GM12878 (cell line): Measurements from ENCODE around the gene FUT8. TPM values are rescaled to one million over a fixed set of nuclear protein-coding genes. Genes with fewer than 3 reads are reported as not detected.

Experiments
- ATAC-seq: fragments of 200-7000 bp; cut with Tn5 transposase; 3 replicates; pipeline ENCODE4 v1.9.1; 2020; ENCODE audit warnings: mild to moderate bottlenecking, moderate library complexity
- BruUV-seq: library from RNA; stranded (reverse); fragments of 400-500 nt; replicated peaks from 2 replicates; lab custom pipeline; 2021; lab: Mats Ljungman, UMichigan
- CTCF ChIA-PET: fragments of 300-600 bp; sonication (Branson Sonifier 250); formaldehyde crosslinking; extraction: SDS; loops from one replicate; lab custom pipeline; 2021; ENCODE audit warnings: inconsistent platforms; lab: Yijun Ruan, JAX
- POLR2A ChIA-PET: fragments of 350-600 bp; formaldehyde crosslinking; extraction: SDS; loops from one replicate; lab custom pipeline; 2021; ENCODE audit warnings: inconsistent platforms; lab: Charles Lee
- RAD21 ChIA-PET: fragments of 300-600 bp; sonication (Branson Sonifier 250); formaldehyde crosslinking; loops from one replicate; lab custom pipeline; 2023; ENCODE audit warnings: antibody characterized with exemption; ENCODE audit not compliant: unreplicated experiment; lab: Charles Lee
- SMC1A ChIA-PET: fragments of 300-600 bp; sonication (Branson Sonifier 250); formaldehyde crosslinking; loops from one replicate; lab custom pipeline; 2023; ENCODE audit not compliant: unreplicated experiment, uncharacterized antibody; lab: Charles Lee
- DNase-seq: peaks from one replicate; pipeline ENCODE4 v3.0.0-alpha.2; 2011; ENCODE audit warnings: low read depth, low spot score
- FAIRE-seq: peaks from 3 replicates; lab custom pipeline; 2011; peaks lifted over from hg19 to GRCh38; lab: Jason Lieb, UNC
- H2AFZ ChIP-seq: 2 replicates; pipeline ENCODE4 v1.6.0; 2011; ENCODE audit warnings: low read depth, low read length, control low read depth; ENCODE audit not compliant: control insufficient read depth
- H3K27ac ChIP-seq: 2 replicates; pipeline ENCODE4 v1.5.1; 2011; ENCODE audit warnings: control low read depth; ENCODE audit not compliant: control insufficient read depth, insufficient read depth
- H3K27me3 ChIP-seq, 2 experiments: replicated peaks in 1 of 2; 2 replicates each; pipeline versions ENCODE4 v1.6.0 to v1.6.1; 2011; ENCODE audit warnings: low read length in 1 of 2; ENCODE audit not compliant: control insufficient read depth in 2 of 2, insufficient read depth in 2 of 2
- H3K36me3 ChIP-seq, 2 experiments: 2 replicates each; pipeline ENCODE4 v1.5.1; 2011; ENCODE audit warnings: low read length in 1 of 2; ENCODE audit not compliant: control insufficient read depth in 2 of 2, insufficient read depth in 2 of 2
- H3K4me1 ChIP-seq: 2 replicates; pipeline ENCODE4 v1.6.1; 2011; ENCODE audit warnings: mild to moderate bottlenecking, low read length, moderate library complexity, mixed read lengths; ENCODE audit not compliant: control insufficient read depth, insufficient read depth
- H3K4me2 ChIP-seq: 2 replicates; pipeline ENCODE4 v1.6.0; 2011; ENCODE audit warnings: control low read depth; ENCODE audit not compliant: control insufficient read depth, insufficient read depth
- H3K4me3 ChIP-seq: fragments of 200-600 bp; sonication (generic); 2 replicates; pipeline ENCODE4 v1.5.1; 2016
- H3K79me2 ChIP-seq: 2 replicates; pipeline ENCODE4 v1.6.0; 2011; ENCODE audit warnings: low read length; ENCODE audit not compliant: control insufficient read depth, insufficient read depth
- H3K9ac ChIP-seq: 2 replicates; pipeline ENCODE4 v1.8.0; 2011; ENCODE audit warnings: low read length, control low read depth, mixed read lengths; ENCODE audit not compliant: control insufficient read depth, insufficient read depth
- H3K9me3 ChIP-seq: replicated peaks from 3 replicates; pipeline ENCODE4 v1.5.1; 2011; ENCODE audit warnings: mild to moderate bottlenecking, low read length; ENCODE audit not compliant: control insufficient read depth, insufficient read depth
- H4K20me1 ChIP-seq: 2 replicates; pipeline ENCODE4 v1.6.0; 2011; ENCODE audit not compliant: control insufficient read depth, insufficient read depth
- ASH2L ChIP-seq: fragments of 300-600, 200-600 bp; sonication (generic); IDR thresholded peaks from 2 replicates; pipeline ENCODE4 v1.6.1; 2017; ENCODE audit warnings: low read depth, mild to moderate bottlenecking, borderline replicate concordance
- ATF2 ChIP-seq: IDR thresholded peaks from 2 replicates; pipeline ENCODE4 v1.6.1; 2012; ENCODE audit warnings: low read length, inconsistent platforms
- ATF3 ChIP-seq: IDR thresholded peaks from 2 replicates; pipeline ENCODE4 v1.6.1; 2011; ENCODE audit warnings: low read depth, mild to moderate bottlenecking, low read length, moderate library complexity, borderline replicate concordance; ENCODE audit errors: extremely low read depth
- BMI1 ChIP-seq: fragments of 450-650 bp; IDR thresholded peaks from 2 replicates; pipeline ENCODE4 v1.6.1; 2016; ENCODE audit warnings: mild to moderate bottlenecking, moderate library complexity, borderline replicate concordance
- CHD1 ChIP-seq: IDR thresholded peaks from 2 replicates; pipeline ENCODE4 v1.6.1; 2012; ENCODE audit warnings: low read depth, low read length, improper control_type of control experiment
- CHD4 ChIP-seq: fragments of 200-600 bp; sonication (generic); IDR thresholded peaks from 2 replicates; pipeline ENCODE4 v1.6.1; 2016; ENCODE audit warnings: mild to moderate bottlenecking
- HDAC6 ChIP-seq: fragments of 200-600 bp; sonication (generic); IDR thresholded peaks from one replicate; pipeline ENCODE4 v1.8.0; 2017; ENCODE audit warnings: antibody characterized with exemption; ENCODE audit not compliant: unreplicated experiment
- MAX ChIP-seq: IDR thresholded peaks from 2 replicates; pipeline ENCODE4 v1.6.1; 2012; ENCODE audit warnings: low read depth, low read length, improper control_type of control experiment
- MEF2A ChIP-seq: IDR thresholded peaks from 2 replicates; pipeline ENCODE4 v1.6.1; 2011; ENCODE audit warnings: low read depth, mild to moderate bottlenecking, low read length, moderate library complexity; ENCODE audit not compliant: insufficient read depth
- MTA2 ChIP-seq: fragments of 450-650 bp; IDR thresholded peaks from 2 replicates; pipeline ENCODE4 v1.6.1; 2016; ENCODE audit warnings: low read depth, mild to moderate bottlenecking, moderate library complexity
- NFIC ChIP-seq: IDR thresholded peaks from 2 replicates; pipeline ENCODE4 v1.6.1; 2012; ENCODE audit warnings: low read depth, mild to moderate bottlenecking, inconsistent platforms, low read length, moderate library complexity
- PML ChIP-seq: IDR thresholded peaks from 2 replicates; pipeline ENCODE4 v1.6.1; 2012; ENCODE audit warnings: low read length, inconsistent platforms
- POLR2A ChIP-seq: IDR thresholded peaks from 2 replicates; pipeline ENCODE4 v1.6.1; 2011; ENCODE audit warnings: low read depth, mild to moderate bottlenecking, low read length
- RCOR1 ChIP-seq: conservative IDR thresholded peaks from 2 replicates; pipeline ENCODE4 v1.6.1; 2012; ENCODE audit warnings: low read depth, low read length, improper control_type of control experiment
- SRF ChIP-seq, 2 experiments: IDR thresholded peaks; 2 replicates each; pipeline ENCODE4 v1.6.1; 2011; ENCODE audit warnings: low read depth in 2 of 2, low read length in 2 of 2, mild to moderate bottlenecking in 1 of 2, moderate library complexity in 1 of 2
- YBX1 ChIP-seq: fragments of 450-650 bp; IDR thresholded peaks from 2 replicates; pipeline ENCODE4 v1.6.1; 2016; ENCODE audit warnings: antibody characterized with exemption
- WGBS: methylation state at CpG from one replicate; pipeline ENCODE4 v1.1.6; 2016; ENCODE audit warnings: low lambda C conversion rate; ENCODE audit not compliant: insufficient replicate concordance, insufficient coverage; ENCODE audit errors: missing lambda C conversion rate; 5-methylcytosine and 5-hydroxymethylcytosine counted together
- in situ Hi-C: fragments of 300-500 bp; cut with MboI; formaldehyde crosslinking; loops from 9 replicates; pipeline ENCODE4 v1.14.3; 2018; ENCODE audit warnings: mixed read lengths
- intact Hi-C: fragments of 100-400 bp; cut with micrococcal nuclease; formaldehyde crosslinking; loops from one replicate; pipeline ENCODE4 v1.14.2; 2022; ENCODE audit not compliant: unreplicated experiment
- polyA plus RNA-seq, 11 experiments: library from polyadenylated mRNA; depleted of rRNA in 4 of 11; unstranded in 6 of 11; stranded (reverse) in 5 of 11; fragments of >200 nt; fragmentation: Nextera tagmentation in 4 of 11; fragmentation: Illumina TruSeq in 1 of 11; extraction: Ambion mirVana in 4 of 11; extraction: Trizol in 1 of 11; gene quantifications; 1 replicate in 1 of 11; 2 replicates in 10 of 11; pipeline versions ENCODE4 v1.2.1 to v1.2.3, GENCODE V29; 2011 to 2016; ENCODE audit warnings: inconsistent platforms in 2 of 11, missing spikeins in 2 of 11, low read depth in 1 of 11
- total RNA-seq, 4 experiments: library from RNA; depleted of rRNA in 3 of 4; stranded (reverse); fragments of >200 nt in 3 of 4; fragmentation: Illumina TruSeq in 1 of 4; extraction: Trizol in 1 of 4; gene quantifications; 2 replicates each; pipeline versions ENCODE4 v1.2.1 to v1.2.3, GENCODE V29; 2013 to 2021
- TF ChIP-seq, protein P1 (sequence below): IDR thresholded peaks from 2 replicates; pipeline ENCODE4 v1.6.1; 2012; ENCODE audit warnings: low read depth, low read length, improper control_type of control experiment

The FUT8 gene
- total and polyA plus RNA-seq, 10 of the 15 experiments (the other 5 are each of a cell fraction or from before 2014, with no cell fraction given) = 21.3 to 106 (median 66.3) TPM

- Histone ChIP-seq H3K4me1 (peaks cover 18% of the 10 kb centered on the region), H3K36me3 (no peaks in the 10 kb centered on the region), H4K20me1 (no peaks in the 10 kb centered on the region), H3K4me2 (no peak overlapping the region), H3K27me3 (no peaks in the 10 kb centered on the region), H3K27ac (no peak overlapping the region), H3K9ac (no peak overlapping the region), H2AFZ (no peak overlapping the region), H3K9me3 (no peaks in the 10 kb centered on the region), H3K79me2 (no peaks in the 10 kb centered on the region), H3K4me3 (0 out of 2 replicates have a peak overlapping the region, but pooled peaks have one; percentile 5)
- RAD21 ChIA-PET = interaction anchor here (0.9 to 2.0 kb wide), 7 partner anchors 15 to 84 kb away, joined by 3 to 11 read pairs (median 5); partner anchors contain the start of gene FUT8
- in situ Hi-C loops (no loop called here), intact Hi-C loops (no loop called here)
- TF ChIP-seq PML (no peak), CHD1 (no peak), POLR2A (no peak), ATF2 (0 out of 2 replicates have a peak, but pooled peaks have one; percentile 30), CHD4 (no peak), MEF2A (0 out of 2 replicates have a peak, but pooled peaks have one; percentile 46), MAX (no peak), YBX1 (no peak), SRF (IDR thresholded peaks at IDR 0.05; ENCODE audit: low read depth in 2 of 2, low read length in 2 of 2) (peak; percentile 59 to 90), ATF3 (no peak), MTA2 (no peak), NFIC (peak; percentile 32; the same call in 1 of the 2 replicates), HDAC6 (no peak), RCOR1 (no peak), BMI1 (no peak), ASH2L (no peak)
- TF ChIP-seq, protein P1, sequence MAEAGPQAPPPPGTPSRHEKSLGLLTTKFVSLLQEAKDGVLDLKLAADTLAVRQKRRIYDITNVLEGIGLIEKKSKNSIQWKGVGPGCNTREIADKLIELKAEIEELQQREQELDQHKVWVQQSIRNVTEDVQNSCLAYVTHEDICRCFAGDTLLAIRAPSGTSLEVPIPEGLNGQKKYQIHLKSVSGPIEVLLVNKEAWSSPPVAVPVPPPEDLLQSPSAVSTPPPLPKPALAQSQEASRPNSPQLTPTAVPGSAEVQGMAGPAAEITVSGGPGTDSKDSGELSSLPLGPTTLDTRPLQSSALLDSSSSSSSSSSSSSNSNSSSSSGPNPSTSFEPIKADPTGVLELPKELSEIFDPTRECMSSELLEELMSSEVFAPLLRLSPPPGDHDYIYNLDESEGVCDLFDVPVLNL = no peak
- DNase-seq (no peak), FAIRE-seq (no peak), ATAC-seq (peak; percentile 62)
- SMC1A ChIA-PET = interaction anchor here (0.6 to 2.5 kb wide), 6 partner anchors 11 to 81 kb away, joined by 3 to 19 read pairs (median 5); no protein-coding TSS in a partner anchor
- BruUV-seq = no TSS peak
- POLR2A ChIA-PET = interaction anchor here (0.5 to 1.1 kb wide), 2 partner anchors 53 to 1923 kb away, joined by 3 to 4 read pairs; no protein-coding TSS in a partner anchor
- 6% methylated on average over 7 of the region's 7 CpGs for WGBS
- CTCF ChIA-PET = interaction anchor here (0.7 to 1.3 kb wide), 5 partner anchors 11 to 44 kb away, joined by 3 to 5 read pairs (median 3); no protein-coding TSS in a partner anchor
Observed at GRCh38 chr14:65370801-65371248, 41.7 kb upstream of the FUT8 start.
